Left forelimb (tissue), 1 donor: ENCODE measurements around the gene TTLL8.
"Not testable (repeated sequence)": the region's sequence is repeated elsewhere in the genome, so short reads cannot be mapped to it uniquely, and the experiment has no call there.

Experiments
- DNase-seq: peaks from one replicate; pipeline ENCODE4 v3.0.0-alpha.2; 2018; ENCODE audit warnings: low spot score

The TTLL8 gene

DNA sequence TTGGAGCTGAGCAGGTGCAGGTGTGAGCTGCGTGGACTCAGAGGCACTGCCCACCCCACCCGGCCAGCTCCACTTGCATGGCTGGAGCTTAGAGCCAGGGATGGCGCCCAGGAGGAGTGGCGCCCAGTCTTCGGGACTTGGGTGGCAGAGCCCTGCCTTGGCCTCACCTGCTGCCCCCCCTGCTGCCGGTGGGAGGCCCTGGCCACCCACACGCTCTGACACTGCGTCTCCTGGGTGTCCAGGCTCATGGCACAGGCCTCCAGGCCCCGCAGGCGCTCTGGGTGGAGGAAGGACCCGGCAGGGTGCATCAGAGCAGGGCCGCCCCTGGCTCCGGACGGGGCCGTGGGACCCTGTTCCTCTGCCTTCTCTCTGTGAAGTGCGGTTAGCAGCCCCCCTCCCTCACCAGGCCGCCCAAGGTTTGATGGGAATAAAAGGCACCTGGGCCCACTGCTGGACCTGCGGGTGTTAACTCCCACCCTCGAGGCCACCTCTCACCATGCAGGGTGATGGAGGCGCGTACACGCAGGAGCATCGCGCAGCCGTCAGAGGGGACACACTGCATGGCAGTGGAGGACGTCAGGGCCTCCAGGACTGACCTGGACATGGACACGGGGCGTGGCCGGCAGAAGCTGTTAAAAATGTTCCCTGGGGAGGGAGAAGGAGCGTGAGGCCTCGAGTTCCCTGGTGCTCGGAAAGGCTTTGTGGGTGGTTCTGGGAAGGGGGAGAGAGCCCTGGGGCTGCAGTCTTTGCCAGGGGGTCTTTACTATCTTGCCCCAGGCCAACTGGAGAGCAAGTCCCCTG is 57.3 kb downstream of the TTLL8 start:
- no peak for DNase-seq

DNA sequence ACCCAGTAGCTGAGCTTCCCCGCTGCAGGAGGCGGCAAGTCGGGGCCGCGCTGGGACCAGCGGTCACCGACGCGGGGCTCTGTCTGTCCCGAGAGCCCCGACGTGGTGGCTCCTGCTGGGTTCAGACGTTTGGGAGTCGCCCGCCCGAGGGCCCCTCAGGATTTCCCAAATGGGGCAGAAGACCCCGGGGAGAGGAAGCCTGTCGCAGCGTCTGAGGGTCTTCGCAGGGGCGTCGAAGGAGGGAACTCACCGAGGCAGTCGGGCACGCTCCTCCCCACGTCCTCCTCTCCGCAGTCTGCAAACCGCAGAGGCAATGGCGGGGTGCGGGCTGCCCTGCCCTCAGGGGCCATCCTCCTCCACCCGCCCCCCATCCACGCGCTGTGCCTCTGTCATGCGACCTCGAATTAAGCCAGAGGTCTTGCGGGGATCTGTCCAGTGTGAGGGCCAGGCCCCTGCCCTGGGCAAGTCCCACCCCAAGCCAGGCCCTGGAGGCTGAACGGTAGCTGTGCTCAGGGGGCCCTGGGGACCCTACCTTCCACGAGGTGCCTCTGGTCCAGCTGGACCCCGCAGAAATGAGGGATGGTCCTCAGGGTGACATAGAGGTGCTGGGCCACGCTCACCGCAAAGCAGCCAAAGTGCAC is 58.0 kb downstream of the TTLL8 start:
- DNase-seq = no peak

- no peak for DNase-seq
These were observed 58.8 kb downstream of the TTLL8 start for GRCh38 chr22:49999063-49999945.

GRCh38 chr22:49998718-49999062 is 59.4 kb downstream of the TTLL8 start:
- DNase-seq = no peak

- no peak for DNase-seq
These were observed 60.0 kb downstream of the TTLL8 start for GRCh38 chr22:49997932-49998717.

DNA sequence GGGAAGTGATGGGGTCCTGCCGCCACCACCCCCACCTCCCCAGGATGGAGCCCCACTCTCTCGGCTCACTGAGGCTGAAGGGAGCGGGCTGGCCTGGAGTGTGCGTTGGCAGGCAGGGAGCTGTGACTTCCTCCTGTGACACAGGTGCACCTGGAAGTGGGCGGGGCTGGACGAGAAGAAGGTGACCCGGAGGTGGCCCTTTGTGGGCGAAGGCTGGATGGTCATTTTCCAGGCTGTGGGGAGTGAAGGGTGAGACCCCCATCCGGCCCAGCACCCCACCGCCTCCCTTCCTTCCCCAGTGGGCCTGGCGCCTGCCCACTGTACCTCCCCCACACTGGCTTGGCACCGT is 60.9 kb downstream of the TTLL8 start:
- DNase-seq = peak; percentile 57

- no peak for DNase-seq
These were observed 61.4 kb downstream of the TTLL8 start for GRCh38 chr22:49996518-49997250.

GRCh38 chr22:49996119-49996517 is 62.0 kb downstream of the TTLL8 start:
- DNase-seq = peak; percentile 64

- DNase-seq = no peak
These were observed 62.6 kb downstream of the TTLL8 start for GRCh38 chr22:49995361-49996118.

- DNase-seq = no peak
These were observed 63.1 kb downstream of the TTLL8 start for GRCh38 chr22:49995041-49995360.

DNA sequence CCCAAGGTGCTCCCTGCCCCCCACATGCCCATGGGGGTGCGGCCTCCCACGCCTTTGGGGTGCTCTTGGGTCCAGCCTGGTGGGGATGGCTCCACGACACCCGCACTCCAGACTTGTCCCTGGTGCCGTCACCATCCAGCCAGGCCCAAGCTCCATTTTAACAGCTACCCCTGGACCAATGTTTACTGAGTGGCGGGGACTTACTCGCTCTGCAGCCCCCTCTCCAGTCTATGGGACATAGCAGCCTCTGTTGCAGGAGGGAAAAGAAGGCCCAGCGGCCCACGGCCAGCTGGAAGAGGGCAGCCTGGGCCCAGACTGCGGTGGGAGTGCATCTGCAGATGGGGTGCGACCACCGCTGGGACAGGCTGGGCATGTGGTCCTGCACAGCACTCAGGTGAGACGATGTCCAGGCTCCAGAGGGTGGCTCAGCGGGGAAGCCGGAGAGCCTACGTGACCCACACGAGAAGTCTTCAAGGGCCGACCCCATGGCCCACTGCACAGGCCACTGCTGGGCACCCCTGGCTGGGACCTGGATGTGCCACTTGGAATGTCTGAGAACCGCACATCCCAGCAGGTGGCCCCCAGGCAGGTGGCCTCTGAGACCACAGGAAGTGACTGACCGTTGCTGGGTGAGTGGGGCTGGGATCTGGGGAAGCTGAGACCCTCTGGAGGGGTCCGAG is 63.6 kb downstream of the TTLL8 start:
- peak; percentile 65 for DNase-seq

DNA sequence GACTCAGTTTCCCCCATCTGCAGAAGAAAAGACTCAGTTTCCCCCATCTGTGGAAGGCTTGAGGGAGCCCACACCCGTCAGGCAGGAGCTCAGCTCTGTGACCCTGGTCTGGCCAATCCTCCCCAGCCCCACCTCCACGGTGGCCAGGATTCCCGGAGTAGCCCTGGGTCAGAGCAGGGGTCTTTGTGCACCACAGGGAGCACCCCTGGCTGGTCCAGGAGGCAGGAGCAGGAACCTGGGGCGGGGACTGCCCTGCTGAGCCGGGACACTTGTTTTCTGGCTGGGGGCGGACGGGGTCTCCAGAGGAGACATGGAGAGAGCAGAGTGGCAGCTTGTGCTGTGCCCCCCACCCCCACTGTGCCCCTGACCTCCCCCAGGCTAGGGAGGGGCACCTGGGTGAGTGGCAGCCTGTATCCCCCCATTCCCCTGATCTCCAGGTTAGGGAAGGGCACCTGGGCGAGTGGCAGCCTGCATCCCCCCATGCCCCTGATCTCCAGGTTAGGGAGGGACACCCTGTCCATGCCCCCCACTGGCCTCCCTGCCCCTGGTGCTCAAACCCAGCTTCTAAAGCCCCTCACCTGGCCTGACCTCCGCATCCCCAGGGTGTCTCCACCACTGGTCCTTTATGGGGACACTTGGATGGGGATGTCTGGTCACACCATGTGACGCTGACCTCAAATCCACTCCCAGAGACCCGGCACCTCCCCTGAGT is 64.3 kb downstream of the TTLL8 start:
- DNase-seq = peak; percentile 45

GRCh38 chr22:49992921-49993648 is 65.0 kb downstream of the TTLL8 start:
- peak; percentile 64 for DNase-seq

- no peak for DNase-seq
These were observed 66.1 kb downstream of the TTLL8 start for GRCh38 chr22:49991907-49992533.

- DNase-seq = no peak
These were observed 66.9 kb downstream of the TTLL8 start for GRCh38 chr22:49991167-49991566.

- DNase-seq = not testable (repeated sequence)
These were observed 68.3 kb downstream of the TTLL8 start for GRCh38 chr22:49989826-49990225.

GRCh38 chr22:49986325-49986724 is 71.8 kb downstream of the TTLL8 start:
- no peak for DNase-seq
